Ishikawa (cell line): ENCODE results near the gene SP3.

Source experiments
- CREB1 ChIP-seq: IDR thresholded peaks from 2 replicates; pipeline ENCODE4 v1.6.1; 2012; ENCODE audit warnings: low read depth
- EP300 ChIP-seq: IDR thresholded peaks from 2 replicates; pipeline ENCODE4 v1.6.1; 2012; ENCODE audit warnings: borderline replicate concordance
- FOXM1 ChIP-seq: IDR thresholded peaks from 2 replicates; pipeline ENCODE4 v1.6.1; 2012; ENCODE audit warnings: low read depth, borderline replicate concordance
- NFIC ChIP-seq: IDR thresholded peaks from 2 replicates; pipeline ENCODE4 v1.6.1; 2012
- RAD21 ChIP-seq: IDR thresholded peaks from 2 replicates; pipeline ENCODE4 v1.6.1; 2012; ENCODE audit warnings: low read depth
- TCF12 ChIP-seq: IDR thresholded peaks from 2 replicates; pipeline ENCODE4 v1.6.1; 2012; ENCODE audit warnings: low read depth
- TEAD4 ChIP-seq: IDR thresholded peaks from 2 replicates; pipeline ENCODE4 v1.6.1; 2012
- TF ChIP-seq, protein P1 (sequence below): IDR thresholded peaks from 2 replicates; pipeline ENCODE4 v1.6.1; 2012; ENCODE audit warnings: low read depth, mild to moderate bottlenecking
- TF ChIP-seq, protein P2 (sequence below): IDR thresholded peaks from 2 replicates; pipeline ENCODE4 v1.6.1; 2012
- TF ChIP-seq, protein P3 (sequence below): IDR thresholded peaks from 2 replicates; pipeline ENCODE4 v1.6.1; 2012

DNA sequence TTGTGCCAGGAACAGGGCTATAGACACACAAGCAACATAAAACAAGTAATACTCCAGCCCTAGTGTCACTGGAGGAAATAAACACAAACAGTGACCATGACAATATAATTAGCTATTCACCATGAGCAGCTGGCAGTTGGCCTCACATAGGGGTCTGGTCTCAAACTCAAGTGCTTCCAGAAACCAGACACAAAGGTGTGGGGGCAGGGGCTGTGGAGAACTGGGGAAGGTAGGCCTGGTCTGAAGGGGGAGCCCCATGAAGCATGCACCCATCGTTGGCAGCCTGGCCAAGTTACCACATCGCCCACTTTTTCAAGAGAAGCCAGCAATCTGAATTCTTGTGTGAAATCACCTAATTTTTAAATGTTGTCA, 49.5 kb upstream of the SP3 start:
- TF ChIP-seq FOXM1: no peak
- TF ChIP-seq TCF12: no peak
- TF ChIP-seq RAD21: no peak
- TF ChIP-seq, protein P1, sequence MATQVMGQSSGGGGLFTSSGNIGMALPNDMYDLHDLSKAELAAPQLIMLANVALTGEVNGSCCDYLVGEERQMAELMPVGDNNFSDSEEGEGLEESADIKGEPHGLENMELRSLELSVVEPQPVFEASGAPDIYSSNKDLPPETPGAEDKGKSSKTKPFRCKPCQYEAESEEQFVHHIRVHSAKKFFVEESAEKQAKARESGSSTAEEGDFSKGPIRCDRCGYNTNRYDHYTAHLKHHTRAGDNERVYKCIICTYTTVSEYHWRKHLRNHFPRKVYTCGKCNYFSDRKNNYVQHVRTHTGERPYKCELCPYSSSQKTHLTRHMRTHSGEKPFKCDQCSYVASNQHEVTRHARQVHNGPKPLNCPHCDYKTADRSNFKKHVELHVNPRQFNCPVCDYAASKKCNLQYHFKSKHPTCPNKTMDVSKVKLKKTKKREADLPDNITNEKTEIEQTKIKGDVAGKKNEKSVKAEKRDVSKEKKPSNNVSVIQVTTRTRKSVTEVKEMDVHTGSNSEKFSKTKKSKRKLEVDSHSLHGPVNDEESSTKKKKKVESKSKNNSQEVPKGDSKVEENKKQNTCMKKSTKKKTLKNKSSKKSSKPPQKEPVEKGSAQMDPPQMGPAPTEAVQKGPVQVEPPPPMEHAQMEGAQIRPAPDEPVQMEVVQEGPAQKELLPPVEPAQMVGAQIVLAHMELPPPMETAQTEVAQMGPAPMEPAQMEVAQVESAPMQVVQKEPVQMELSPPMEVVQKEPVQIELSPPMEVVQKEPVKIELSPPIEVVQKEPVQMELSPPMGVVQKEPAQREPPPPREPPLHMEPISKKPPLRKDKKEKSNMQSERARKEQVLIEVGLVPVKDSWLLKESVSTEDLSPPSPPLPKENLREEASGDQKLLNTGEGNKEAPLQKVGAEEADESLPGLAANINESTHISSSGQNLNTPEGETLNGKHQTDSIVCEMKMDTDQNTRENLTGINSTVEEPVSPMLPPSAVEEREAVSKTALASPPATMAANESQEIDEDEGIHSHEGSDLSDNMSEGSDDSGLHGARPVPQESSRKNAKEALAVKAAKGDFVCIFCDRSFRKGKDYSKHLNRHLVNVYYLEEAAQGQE: no peak
- no peak for TF ChIP-seq EP300
- TF ChIP-seq, protein P2, sequence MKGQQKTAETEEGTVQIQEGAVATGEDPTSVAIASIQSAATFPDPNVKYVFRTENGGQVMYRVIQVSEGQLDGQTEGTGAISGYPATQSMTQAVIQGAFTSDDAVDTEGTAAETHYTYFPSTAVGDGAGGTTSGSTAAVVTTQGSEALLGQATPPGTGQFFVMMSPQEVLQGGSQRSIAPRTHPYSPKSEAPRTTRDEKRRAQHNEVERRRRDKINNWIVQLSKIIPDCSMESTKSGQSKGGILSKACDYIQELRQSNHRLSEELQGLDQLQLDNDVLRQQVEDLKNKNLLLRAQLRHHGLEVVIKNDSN: no peak
- TF ChIP-seq, protein P3, sequence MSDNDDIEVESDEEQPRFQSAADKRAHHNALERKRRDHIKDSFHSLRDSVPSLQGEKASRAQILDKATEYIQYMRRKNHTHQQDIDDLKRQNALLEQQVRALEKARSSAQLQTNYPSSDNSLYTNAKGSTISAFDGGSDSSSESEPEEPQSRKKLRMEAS: no peak
- no peak for TF ChIP-seq TEAD4
- no peak for TF ChIP-seq CREB1
- TF ChIP-seq NFIC: no peak
